ENCODE measurements around the gene TRIM65.

DNA sequence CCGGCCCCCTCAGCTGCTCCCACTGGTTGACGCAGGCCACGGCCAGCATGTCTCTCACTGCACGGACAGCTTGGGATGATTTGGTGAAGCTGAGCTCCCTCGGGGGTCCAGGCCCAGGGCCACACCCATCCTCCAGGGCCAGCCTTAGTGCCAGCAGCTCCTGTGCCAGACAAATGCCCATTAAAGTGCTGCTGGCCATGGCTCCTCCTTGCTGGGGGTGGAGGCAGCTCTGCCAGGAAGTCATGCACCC, 20.9 kb downstream of the TRIM65 start:
- TF ChIP-seq, protein P1, sequence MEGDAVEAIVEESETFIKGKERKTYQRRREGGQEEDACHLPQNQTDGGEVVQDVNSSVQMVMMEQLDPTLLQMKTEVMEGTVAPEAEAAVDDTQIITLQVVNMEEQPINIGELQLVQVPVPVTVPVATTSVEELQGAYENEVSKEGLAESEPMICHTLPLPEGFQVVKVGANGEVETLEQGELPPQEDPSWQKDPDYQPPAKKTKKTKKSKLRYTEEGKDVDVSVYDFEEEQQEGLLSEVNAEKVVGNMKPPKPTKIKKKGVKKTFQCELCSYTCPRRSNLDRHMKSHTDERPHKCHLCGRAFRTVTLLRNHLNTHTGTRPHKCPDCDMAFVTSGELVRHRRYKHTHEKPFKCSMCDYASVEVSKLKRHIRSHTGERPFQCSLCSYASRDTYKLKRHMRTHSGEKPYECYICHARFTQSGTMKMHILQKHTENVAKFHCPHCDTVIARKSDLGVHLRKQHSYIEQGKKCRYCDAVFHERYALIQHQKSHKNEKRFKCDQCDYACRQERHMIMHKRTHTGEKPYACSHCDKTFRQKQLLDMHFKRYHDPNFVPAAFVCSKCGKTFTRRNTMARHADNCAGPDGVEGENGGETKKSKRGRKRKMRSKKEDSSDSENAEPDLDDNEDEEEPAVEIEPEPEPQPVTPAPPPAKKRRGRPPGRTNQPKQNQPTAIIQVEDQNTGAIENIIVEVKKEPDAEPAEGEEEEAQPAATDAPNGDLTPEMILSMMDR (IDR thresholded peaks at IDR 0.05; ENCODE audit: poor library complexity) = no peak
- no peak for TF ChIP-seq EZH2 (IDR thresholded peaks at IDR 0.05; ENCODE audit: borderline replicate concordance)

All from hepatocyte (in vitro differentiated cells).